ENCODE data around the gene TMED1.
"Not testable (repeated sequence)": the region's sequence is repeated elsewhere in the genome, so short reads cannot be mapped to it uniquely, and the experiment has no call there.

The TMED1 gene

DNA sequence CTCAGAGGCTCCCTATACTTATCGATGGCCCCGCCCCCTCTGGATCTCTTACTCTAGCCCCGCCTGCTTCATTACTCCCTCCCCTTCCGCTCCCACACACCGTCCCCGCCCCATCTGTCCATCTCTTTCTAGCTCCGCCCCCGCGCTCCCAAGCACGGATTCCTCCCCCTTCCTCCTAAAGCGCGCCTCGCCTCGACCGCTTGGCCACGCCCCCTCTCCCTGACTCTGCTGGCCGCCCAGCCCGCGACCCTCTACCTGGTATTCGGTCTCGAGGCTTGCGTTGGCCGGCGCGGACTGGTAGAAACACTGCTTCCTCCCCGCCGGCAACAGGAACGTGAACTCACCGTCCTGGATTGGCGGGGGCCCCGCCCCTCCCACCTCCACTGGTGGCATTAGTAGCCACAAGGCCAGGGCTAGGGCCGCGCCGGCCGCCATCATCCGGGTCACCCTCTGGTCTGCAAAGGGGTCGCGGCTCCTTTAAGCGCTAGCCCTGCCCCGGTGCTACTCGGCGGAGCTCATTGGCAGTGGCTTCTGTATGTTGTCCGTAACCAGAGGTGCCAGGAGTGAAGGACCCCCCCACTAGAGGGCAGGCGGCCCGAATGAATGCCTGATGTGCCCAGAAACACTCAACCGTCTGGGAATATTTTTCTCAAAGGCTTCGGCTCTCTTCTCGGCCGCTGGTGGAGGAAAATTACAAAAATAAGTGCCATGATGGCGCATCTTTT is at the start of gene TMED1:
TMED1 (minus strand) TSS at position 459 of the 725 bp plus-strand sequence; CDS start at position 438, 21 bp downstream.
- peak; percentile 97 for DNase-seq (ENCODE audit: low spot score)

DNA sequence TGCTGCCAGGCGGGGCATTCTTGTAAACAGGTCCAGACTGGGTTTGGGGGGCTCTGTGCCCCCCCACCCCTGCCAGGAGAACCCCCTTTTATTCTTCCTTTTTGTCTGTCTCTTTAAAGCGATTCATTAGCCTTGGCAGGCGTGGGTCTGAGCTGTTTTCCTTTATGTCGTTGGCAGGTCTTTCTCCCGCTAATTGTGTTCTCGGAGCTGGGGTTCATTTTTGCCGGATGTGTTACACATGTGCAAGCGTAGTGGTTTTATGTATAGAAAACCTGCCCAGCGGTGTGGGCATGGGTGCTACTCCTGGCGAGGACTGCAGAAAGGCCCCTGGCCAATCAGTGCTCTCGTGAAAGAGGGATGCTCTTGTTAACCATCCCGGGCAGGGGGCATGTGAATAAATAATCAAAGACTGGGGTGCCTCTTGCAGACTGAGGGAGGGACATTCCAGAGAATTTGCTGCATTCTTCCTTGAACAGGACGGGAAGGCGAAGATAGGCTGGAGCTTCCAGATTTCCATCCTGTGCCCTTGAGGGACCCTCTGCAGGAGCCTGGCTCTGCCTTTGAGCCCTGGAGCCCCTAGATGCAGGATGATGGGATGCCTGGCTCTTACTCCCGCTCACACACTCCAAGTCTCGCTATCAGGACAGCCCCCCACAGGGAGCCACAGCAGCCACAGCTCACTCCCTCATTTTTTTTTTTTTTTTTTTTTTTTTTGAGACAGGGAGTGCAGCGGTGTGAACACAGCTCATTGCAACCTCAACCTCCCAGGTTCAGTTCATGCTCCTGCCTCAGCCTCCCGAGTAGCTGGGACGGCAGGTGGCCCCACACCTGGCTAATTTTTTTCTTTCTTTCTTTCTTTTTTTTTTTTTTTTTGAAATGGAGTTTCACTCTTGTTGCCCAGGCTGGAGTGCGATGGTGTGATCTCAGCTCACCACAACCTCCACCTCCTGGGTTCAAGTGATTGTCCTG is 49.5 kb upstream of the TMED1 start:
- peak; percentile 12 for DNase-seq (ENCODE audit: low spot score)

DNA sequence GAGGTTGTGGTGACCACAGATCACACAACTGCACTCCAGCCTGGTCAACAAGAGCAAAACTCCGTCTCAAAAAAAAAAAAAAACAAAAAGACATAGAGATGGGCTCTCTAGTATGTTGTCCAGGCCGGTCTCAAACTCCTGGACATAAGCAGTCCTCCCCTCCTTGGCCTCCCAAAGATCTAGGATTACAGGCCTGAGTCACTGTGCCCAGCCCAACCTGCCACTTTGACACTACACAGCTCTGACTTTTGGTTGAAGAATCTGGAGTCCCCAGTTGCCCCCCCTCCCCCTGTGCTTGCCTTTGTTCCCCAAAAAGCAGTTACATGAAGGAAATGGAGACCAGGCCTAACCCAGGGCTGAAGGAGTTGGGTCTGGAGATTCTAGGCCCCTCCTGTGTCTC is 48.3 kb upstream of the TMED1 start:
- DNase-seq (ENCODE audit: low spot score), result peak; percentile 73

DNA sequence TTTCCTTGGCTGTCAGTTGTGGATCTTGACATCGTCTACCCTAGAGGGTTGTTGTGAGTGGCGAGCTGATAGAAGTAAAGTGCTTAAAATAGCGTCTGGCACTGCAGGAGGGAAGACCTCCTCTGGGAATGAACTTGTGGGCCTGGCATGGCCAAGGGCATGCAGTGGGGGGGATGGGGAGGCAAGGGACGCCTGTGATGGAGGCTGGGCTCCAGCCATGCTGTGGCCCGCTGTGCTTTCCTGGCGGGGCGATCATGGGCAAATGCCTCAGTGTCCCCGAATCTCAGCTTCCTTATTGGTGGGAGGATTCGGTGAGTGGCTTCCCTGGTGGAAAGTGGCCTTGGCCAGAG is 46.1 kb upstream of the TMED1 start:
- no peak for DNase-seq (ENCODE audit: low spot score)

DNA sequence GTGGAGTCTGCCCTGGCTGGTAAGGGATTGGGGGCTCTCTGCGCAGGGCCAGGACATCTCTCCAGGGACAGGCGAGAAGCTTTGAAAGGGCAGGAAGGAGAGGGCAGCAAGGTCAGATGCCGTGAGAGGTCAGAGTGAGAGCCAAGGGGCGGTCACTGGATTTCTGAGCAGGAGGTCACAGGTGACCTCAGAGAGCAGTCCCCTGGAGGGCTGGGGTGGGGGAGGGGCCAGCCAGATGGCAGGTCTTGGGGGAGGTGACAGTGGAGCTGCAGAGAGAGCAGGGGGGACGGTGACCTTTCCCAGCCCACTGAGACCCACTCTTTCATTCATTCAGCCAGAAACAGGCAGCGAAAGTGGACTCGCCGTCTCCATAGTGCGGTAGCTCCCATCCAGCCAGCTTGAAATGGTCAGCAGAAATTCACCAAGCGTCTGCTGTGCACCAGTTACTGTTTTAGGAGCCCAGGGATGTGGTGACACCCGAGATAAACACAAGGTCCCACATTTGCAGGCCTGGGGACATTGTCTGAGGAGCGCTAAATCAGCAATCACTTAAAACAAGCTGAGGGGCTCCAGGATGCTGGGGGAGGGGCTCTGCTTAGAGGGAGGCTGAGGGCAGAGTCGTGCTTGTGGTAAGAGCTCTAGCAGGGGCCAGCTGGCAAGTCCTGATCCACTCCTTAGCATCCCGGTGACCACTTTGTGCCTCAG is 45.5 kb upstream of the TMED1 start:
- no peak for DNase-seq (ENCODE audit: low spot score)

GRCh38 chr19:10878253-10878652 is 42.2 kb upstream of the TMED1 start:
- peak; percentile 3 for DNase-seq (ENCODE audit: low spot score)

DNA sequence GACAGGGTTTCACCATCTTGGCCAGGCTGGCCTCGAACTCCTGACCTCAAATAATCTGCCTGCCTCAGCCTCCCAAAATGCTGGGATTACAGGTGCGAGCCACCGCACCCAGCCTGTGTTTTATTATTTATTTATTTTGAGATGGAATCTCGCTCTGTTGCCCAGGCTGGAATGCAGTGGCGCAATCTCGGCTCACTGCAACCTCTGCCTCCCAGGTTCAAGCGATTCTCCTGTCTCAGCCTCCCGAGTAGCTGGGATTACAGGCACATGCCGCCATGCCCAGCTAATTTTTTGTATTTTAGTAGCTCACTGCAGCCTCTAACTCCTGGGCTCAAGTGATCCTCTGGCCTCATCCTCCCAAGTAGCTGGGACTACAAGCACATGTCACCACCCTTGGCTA is 41.6 kb upstream of the TMED1 start:
- DNase-seq (ENCODE audit: low spot score), result not testable (repeated sequence)

DNA sequence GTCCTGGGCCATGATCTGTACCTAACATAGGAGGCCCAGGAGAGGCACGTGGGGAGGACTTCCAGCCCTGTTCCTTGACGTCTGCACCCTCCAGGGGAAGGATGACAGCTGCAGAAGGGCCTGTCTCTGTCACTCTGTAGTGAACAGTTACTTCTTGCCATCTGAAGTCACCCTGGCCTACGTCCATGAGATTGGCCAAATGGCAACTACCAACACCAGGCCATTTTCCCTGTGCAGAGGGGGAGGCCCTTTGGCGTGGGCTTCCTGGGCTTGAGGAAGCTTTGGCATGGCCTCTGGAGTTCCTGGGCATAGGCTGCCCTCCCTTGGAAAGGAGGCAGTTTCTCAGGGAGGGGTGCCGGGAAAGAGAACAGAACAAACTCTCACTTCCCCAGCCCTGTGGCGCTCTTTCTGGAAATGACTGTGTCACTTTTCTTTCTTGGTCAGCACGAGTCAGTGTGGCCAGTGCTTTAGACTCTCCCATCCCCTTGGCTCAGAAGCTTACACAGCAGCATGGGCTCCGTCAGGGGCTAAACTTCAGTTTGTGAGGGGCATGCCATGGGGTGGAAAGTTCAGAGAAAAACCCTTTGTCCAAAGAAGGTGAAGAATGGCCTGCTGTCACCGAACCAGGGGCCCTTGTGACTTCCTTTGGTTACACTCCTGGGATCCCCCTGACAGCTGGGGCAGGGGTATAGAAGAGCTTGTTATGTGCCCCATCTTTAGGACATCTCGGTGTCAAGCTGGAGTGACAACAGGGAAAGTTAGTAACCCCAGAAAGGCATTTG is 40.6 kb upstream of the TMED1 start:
- DNase-seq (ENCODE audit: low spot score), result peak; percentile 12

DNA sequence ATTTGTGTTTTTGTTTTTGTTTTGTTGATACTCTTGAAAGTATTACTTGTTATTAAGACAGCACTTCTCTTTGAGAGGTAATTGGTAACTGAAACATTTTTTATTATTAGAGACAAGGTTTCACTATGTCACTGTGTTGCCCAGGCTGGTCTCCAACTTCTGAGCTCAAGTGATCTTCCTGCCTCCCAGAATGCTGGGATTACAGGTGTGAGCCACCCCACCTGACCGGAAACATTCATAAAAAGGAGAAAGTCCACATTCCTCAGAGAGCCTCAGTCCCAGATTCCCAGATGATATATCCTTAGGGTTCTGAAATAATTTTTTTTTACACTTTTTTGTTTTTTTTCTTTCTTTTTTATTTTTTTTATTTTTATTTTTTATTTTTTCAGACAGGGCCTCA is 38.0 kb upstream of the TMED1 start:
- no peak for DNase-seq (ENCODE audit: low spot score)

DNA sequence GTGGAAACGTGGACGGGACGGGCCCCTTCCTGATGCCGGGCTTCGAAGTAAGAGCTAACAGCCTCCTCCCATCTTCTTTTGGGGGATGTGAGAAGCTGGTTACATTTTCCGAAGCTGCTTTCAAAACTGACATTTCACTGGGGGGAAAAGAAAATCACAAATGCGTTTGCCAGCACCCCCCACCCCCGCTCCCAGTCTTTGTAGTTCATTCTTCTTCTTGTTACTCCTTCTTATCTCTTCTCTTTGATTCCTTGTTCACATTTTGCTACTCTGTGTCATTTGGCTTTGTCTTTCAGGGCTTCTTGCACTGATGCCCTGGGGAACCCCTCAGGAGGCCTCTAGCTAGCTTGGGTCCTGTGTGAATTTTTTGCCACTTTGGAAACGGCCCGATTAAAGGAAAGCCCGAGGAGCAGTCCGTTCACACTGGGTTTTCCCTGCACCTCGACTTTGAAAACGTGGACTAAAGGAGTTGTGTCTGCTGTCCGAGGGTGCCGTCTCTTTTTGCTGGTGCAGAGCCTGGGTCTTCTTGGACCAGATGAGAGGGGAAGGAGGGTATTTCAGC is 36.6 kb upstream of the TMED1 start:
- no peak for DNase-seq (ENCODE audit: low spot score)

DNA sequence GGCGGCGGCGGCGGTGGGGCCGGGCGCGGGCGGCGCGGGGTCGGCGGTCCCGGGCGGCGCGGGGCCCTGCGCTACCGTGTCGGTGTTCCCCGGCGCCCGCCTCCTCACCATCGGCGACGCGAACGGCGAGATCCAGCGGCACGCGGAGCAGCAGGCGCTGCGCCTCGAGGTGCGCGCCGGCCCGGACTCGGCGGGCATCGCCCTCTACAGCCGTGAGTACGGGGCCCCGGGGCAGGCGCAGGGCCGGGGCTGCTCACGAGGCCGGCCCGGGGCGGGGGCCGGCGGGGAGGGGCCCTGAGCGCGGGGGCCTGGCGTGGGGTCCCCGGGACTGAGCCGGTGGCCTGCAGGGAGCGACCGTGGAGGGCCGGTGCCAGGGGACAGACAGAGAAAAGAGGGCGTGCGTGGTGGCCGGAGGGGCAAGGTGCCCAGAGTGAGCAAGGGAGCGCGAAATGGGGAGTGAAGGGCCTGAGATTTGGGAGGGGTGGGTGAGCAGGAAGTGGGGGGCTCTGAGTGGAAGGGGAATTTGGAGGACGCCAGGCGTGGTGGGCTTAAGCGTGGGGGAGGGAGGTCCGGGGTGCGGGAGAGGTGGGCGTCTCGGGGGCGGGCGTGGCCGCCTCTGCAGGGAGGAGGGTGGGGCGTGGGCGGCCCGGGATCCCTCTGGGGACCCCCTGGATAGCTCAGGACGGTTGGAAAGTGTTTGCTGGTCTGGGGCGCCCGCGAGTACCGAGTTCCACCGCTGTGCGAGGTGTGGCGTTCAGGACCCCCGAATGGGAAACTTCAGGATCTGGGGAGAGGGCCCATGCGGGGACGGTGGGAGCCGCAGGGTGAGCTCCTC is 35.9 kb upstream of the TMED1 start:
- DNase-seq (ENCODE audit: low spot score), result peak; percentile 47

GRCh38 chr19:10870955-10871603 is 35.1 kb upstream of the TMED1 start, which contains the start of gene CARM1:
Gene CARM1 (plus strand): TSS chr19:10871553. CDS start chr19:10871703, 150 bp downstream.
- DNase-seq (ENCODE audit: low spot score), result peak; percentile 100

- DNase-seq (ENCODE audit: low spot score), result no peak
Observed at GRCh38 chr19:10870501-10870954, 34.5 kb upstream of the TMED1 start.

GRCh38 chr19:10869872-10870311 is 33.9 kb upstream of the TMED1 start:
- not testable (repeated sequence) for DNase-seq (ENCODE audit: low spot score)

DNA sequence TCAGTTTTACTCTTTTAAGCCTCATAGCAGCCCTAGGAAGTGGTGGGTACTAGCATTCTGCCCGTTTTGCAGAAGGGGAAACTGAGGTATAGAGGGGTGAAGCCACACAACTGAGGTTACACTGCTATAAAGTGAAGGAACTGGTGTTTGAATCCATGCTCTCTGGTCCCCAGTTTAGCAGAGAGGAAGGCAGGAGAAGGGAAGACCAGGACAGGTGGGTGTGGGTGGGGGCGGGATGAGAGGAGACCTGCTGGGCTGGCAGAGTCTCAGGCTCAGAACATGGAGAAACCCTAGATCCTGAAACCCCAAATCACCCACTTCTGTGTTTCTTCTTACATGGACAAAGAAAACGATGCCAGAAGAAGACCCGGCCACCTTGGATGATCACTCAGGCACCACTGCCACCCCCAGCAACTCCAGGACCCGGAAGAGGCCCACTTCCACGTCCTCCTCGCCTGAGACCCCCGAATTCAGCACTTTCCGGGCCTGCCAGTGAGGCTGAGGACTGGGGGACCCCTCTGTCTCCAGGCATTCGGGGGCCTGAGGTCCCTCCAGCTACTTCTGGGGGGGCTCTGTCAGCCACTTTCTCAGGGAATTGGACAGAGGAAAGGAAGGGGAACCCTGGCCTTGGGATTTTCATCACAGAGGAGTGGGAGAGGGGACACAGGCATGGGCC is 33.0 kb upstream of the TMED1 start:
- no peak for DNase-seq (ENCODE audit: low spot score)

DNA sequence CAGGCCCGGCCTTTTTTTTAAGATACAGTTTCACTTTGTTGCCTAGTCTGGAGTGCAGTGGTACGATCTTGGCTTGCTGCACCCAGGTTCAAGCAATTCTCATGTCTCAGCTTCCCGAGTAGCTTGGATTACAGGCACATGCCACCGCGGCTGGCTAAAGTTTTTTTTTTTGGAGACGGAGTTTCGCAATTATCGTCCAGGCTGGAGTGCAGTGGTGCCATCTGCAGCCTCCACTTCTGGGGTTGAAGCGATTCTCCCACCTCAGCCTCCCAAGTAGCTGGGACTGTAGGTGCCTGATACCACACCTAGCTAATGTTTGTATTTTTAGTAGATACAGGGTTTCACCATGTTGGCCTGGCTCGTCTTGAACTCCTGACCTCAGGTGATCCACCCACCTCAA is 30.5 kb upstream of the TMED1 start:
- no peak for DNase-seq (ENCODE audit: low spot score)

DNA sequence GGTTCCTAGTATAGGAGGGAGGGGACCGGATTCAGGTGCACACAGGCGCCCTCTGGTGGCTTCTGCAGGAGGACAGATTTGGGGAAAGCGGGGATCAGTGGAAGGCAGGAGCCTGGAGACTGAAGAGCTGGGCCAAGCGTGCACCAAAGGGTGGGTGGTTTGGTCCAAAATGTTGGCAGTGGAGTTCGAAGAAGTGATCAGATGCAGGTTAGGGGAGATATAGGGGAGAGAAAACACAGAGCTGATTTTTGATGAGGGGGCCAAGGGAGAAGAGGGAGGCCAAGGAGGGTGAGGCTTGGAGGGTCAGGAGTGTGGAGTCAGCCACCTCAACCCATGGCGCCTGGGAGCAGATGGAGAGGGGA is 28.5 kb upstream of the TMED1 start:
- peak; percentile 91 for DNase-seq (ENCODE audit: low spot score)

GRCh38 chr19:10863107-10863717 is 27.2 kb upstream of the TMED1 start:
- peak; percentile 48 for DNase-seq (ENCODE audit: low spot score)

Data from AG20443 (cell line).